Ovary (tissue), 9 donors: ENCODE results near the gene SLC12A9. TPM values are rescaled to one million over a fixed set of nuclear protein-coding genes. Genes with fewer than 3 reads are reported as not detected.
A peak's percentile ranks its signal among the peaks of the same experiment; 100 is the strongest.

Source experiments
- DNase-seq, 5 donors: peaks; one replicate each; pipeline ENCODE4 v3.0.0-alpha.2; 2019 to 2020
- H3K27ac ChIP-seq, 2 donors: fragments of 200-600 bp; one replicate each; pipeline versions ENCODE4 v1.5.1 to v1.8.0; 2019 to 2022
- H3K27me3 ChIP-seq: fragments of 200-600 bp; one replicate; pipeline ENCODE4 v1.8.0; 2022
- H3K36me3 ChIP-seq: fragments of 200-600 bp; sonication (generic); one replicate; pipeline ENCODE4 v1.5.1; 2019
- H3K4me1 ChIP-seq: one replicate; pipeline ENCODE4 v1.8.1; 2013; ENCODE audit warnings: mild to moderate bottlenecking, moderate library complexity; ENCODE audit not compliant: insufficient read depth
- H3K4me3 ChIP-seq: fragments of 200-600 bp; sonication (generic); one replicate; pipeline ENCODE4 v1.5.1; 2017
- H3K9me3 ChIP-seq, 2 donors: fragments of 200-600 bp in 1 of 2; sonication (generic) in 1 of 2; one replicate each; pipeline versions ENCODE4 v1.5.1 to v1.8.1; 2013 to 2019; ENCODE audit warnings: mild to moderate bottlenecking in 1 of 2, moderate library complexity in 1 of 2
- CTCF ChIP-seq, 3 donors: fragments of 450-650 bp in 2 of 3; fragments of 200-600 bp in 1 of 3; IDR thresholded peaks; one replicate each; pipeline versions ENCODE4 v1.5.1 to v1.8.0; 2016 to 2022; ENCODE audit warnings: antibody characterized with exemption in 3 of 3, mild to moderate bottlenecking in 1 of 3
- EP300 ChIP-seq: sonication (generic); formaldehyde crosslinking; IDR thresholded peaks from one replicate; pipeline ENCODE4 v1.6.1; 2017; ENCODE audit warnings: antibody characterized with exemption
- POLR2A ChIP-seq: fragments of 450-650 bp; IDR thresholded peaks from one replicate; pipeline ENCODE4 v1.6.1; 2017; ENCODE audit warnings: antibody characterized with exemption, mild to moderate bottlenecking, moderate library complexity
- WGBS, 3 donors: extraction: QIAGEN DNeasy Blood & Tissue Kit in 1 of 3; methylation state at CpG; one replicate each; pipeline versions ENCODE4 v1.1.5 to v1.1.7; 2013 to 2017; 5-methylcytosine and 5-hydroxymethylcytosine counted together
- intact Hi-C, 4 donors: fragments of 100-400 bp; cut with DNase I; formaldehyde crosslinking; loops; one replicate each; pipeline versions ENCODE4 v1.11.0 to v1.15.1; 2022 to 2023
- polyA plus RNA-seq, 2 donors: library from polyadenylated mRNA; stranded (reverse); fragments of 200-250 nt in 1 of 2; fragments of 350-450 nt in 1 of 2; fragmentation: Illumina TruSeq in 1 of 2; extraction: RNeasy Lipid Tissue Mini Kit (QIAGEN cat#74804) in 1 of 2; gene quantifications; one replicate each; pipeline ENCODE4 v1.2.3, GENCODE V29; 2013 to 2014
- total RNA-seq, 7 donors: library from RNA; depleted of rRNA in 2 of 7; stranded (reverse); fragments of >200 nt in 2 of 7; fragmentation: NEBNext Ultra II Directional in 3 of 7; extraction: Animal tissue kit (Norgen Biotek cat#: 25700) in 3 of 7; gene quantifications; one replicate each; pipeline versions ENCODE4 v1.1.0 to v1.2.4, GENCODE V29; 2016 to 2023
- donor health status: DM: no; HTN: no; CAD: no; lungs with moderate emphysema.
- donor health status: DM: no; HTN: no; CAD: no.
- donor health status: Bipolar disorder and iron deficiency.
- donor health status: DM: yes; HTN: yes; CAD: no.
- donor health status: DM: no; HTN: no; CAD: no.
- donor health status: DM: yes; HTN: yes; CAD: no.

The SLC12A9 gene
- total and polyA plus RNA-seq, 9 donors, result 4.7 to 31.8 (median 25.2) TPM

GRCh38 chr7:100822236-100823139, 30.0 kb upstream of the SLC12A9 start:
- WGBS, 3 donors, result 67 to 78% (median 77%) methylated on average over 35 to 43 of the region's 43 CpGs
- Histone ChIP-seq H3K9me3 (no peaks in the 10 kb centered on the region), H3K27me3 (no peaks in the 10 kb centered on the region), H3K36me3 (no peaks in the 10 kb centered on the region), H3K4me3 (no peak overlapping the region), H3K4me1 (peaks cover 8% of the 10 kb centered on the region), H3K27ac (peak overlapping the region in 1 of 2 donors; percentile 89)
- TF ChIP-seq CTCF (IDR thresholded peaks at IDR 0.05), result no peak
- TF ChIP-seq POLR2A, result no peak
- TF ChIP-seq EP300, result no peak
- intact Hi-C loops, result no loop called here
- peak; percentile 69 to 84 (median 72) for DNase-seq

GRCh38 chr7:100823140-100823525, 29.4 kb upstream of the SLC12A9 start:
- peak in 3 of 5 donors; percentile 44 to 68 (median 58) for DNase-seq
- 39 to 69% (median 55%) methylated on average over 7 of the region's 7 CpGs for WGBS, 3 donors
- Histone ChIP-seq H3K9me3 (no peaks in the 10 kb centered on the region), H3K36me3 (no peaks in the 10 kb centered on the region), H3K27me3 (no peaks in the 10 kb centered on the region), H3K27ac (peak overlapping the region; percentile 40 to 89), H3K4me3 (no peak overlapping the region), H3K4me1 (peaks cover 8% of the 10 kb centered on the region)
- intact Hi-C loops, result no loop called here
- no peak for TF ChIP-seq CTCF (IDR thresholded peaks at IDR 0.05)
- no peak for TF ChIP-seq EP300
- no peak for TF ChIP-seq POLR2A

- Histone ChIP-seq H3K36me3 (no peaks in the 10 kb centered on the region), H3K4me3 (no peak overlapping the region), H3K4me1 (peaks cover 9% of the 10 kb centered on the region), H3K27me3 (no peaks in the 10 kb centered on the region), H3K27ac (peak overlapping the region; percentile 40 to 89), H3K9me3 (no peaks in the 10 kb centered on the region)
- DNase-seq, result peak in 2 of 5 donors; percentile 44 to 51
- intact Hi-C loops, result no loop called here
- WGBS, 3 donors, result 85 to 87% (median 87%) methylated on average over 31 of the region's 31 CpGs
- TF ChIP-seq CTCF (IDR thresholded peaks at IDR 0.05), result no peak
- TF ChIP-seq EP300, result no peak
- TF ChIP-seq POLR2A, result no peak
These were observed 29.0 kb upstream of the SLC12A9 start for GRCh38 chr7:100823534-100823933.

GRCh38 chr7:100824499-100825214, 27.9 kb upstream of the SLC12A9 start:
- peak in 3 of 5 donors; percentile 63 to 74 (median 67) for DNase-seq
- Histone ChIP-seq H3K27me3 (no peaks in the 10 kb centered on the region), H3K9me3 (no peaks in the 10 kb centered on the region), H3K27ac (peak overlapping the region; percentile 80 to 89), H3K36me3 (no peaks in the 10 kb centered on the region), H3K4me3 (peak overlapping the region; percentile 84), H3K4me1 (peaks cover 14% of the 10 kb centered on the region)
- intact Hi-C loops, result no loop called here
- TF ChIP-seq CTCF (IDR thresholded peaks at IDR 0.05), result no peak
- no peak for TF ChIP-seq EP300
- TF ChIP-seq POLR2A, result no peak
- WGBS, 3 donors, result 19 to 29% (median 25%) methylated on average over 18 of the region's 18 CpGs
